Measurements from ENCODE around the gene SUSD1.

DNA sequence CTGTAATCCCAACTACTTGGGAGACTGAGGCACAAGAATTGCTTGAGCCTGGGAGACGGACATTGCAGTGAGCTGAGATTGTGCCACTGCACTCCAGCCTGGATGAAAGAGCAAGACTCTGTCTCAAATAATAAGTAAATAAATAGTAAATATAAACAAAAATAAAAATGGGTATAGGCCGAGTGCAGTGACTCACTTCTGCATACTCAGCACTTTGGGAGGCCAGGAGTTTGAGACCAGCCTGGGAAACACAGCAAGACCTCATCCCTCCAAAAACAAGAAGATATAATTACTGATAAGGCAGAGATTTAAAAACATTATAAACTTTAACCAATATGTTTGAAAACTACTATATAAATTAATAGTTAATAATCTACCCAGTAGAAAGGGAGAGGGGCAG lies 37.8 kb upstream of the SUSD1 start:
- TF ChIP-seq, protein P1, sequence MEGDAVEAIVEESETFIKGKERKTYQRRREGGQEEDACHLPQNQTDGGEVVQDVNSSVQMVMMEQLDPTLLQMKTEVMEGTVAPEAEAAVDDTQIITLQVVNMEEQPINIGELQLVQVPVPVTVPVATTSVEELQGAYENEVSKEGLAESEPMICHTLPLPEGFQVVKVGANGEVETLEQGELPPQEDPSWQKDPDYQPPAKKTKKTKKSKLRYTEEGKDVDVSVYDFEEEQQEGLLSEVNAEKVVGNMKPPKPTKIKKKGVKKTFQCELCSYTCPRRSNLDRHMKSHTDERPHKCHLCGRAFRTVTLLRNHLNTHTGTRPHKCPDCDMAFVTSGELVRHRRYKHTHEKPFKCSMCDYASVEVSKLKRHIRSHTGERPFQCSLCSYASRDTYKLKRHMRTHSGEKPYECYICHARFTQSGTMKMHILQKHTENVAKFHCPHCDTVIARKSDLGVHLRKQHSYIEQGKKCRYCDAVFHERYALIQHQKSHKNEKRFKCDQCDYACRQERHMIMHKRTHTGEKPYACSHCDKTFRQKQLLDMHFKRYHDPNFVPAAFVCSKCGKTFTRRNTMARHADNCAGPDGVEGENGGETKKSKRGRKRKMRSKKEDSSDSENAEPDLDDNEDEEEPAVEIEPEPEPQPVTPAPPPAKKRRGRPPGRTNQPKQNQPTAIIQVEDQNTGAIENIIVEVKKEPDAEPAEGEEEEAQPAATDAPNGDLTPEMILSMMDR (IDR thresholded peaks at IDR 0.05): no peak
- no peak for TF ChIP-seq ZFX (IDR thresholded peaks at IDR 0.05; ENCODE audit: borderline replicate concordance)
